ENCODE results near the gene CUL3. TPM values are rescaled to one million over a fixed set of nuclear protein-coding genes. Genes with fewer than 3 reads are reported as not detected.

The CUL3 gene
- total RNA-seq, 2 experiments from 2014 or later = 115 TPM

DNA sequence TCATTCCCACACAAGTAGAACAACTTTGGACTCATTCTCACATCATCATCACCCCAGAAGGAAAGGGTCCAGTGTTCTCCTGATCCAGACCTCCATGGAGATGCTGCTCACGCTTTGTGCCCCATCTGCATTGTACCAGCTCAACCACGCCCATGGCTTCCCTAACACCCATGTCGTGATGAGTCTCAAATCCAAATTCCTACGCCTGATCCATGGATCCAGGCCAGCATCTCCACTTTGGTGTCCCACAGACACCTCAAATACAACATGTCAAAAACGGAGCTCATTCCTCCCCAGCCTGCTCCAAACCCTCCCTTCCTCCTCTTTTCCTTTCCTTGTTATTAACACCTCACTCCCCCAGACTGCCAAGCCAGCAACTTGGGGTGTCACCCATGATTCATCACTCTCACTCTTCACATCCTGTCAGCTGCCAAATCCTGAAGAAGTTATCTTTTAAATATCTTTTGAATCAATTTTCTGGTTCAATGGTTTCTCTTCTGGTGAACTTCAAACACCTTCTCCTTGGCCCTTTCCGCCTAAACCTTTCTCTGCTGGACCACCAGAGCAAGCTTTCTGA is 153.1 kb downstream of the CUL3 start:
- Histone ChIP-seq H3K4me1 (ENCODE audit: insufficient read depth, low read length) (no peaks in the 10 kb centered on the region), H3K36me3 (ENCODE audit: insufficient read depth, low read length) (no peaks in the 10 kb centered on the region), H3K27ac (ENCODE audit: low read depth in 1 of 2, low read length in 2 of 2) (no peak overlapping the region), H3K9me3 (ENCODE audit: control insufficient read depth in 1 of 2, insufficient read depth in 1 of 2, low read length in 2 of 2) (peaks cover 0 to 10% of the 10 kb centered on the region in 2 experiments), H3K27me3 (ENCODE audit: control insufficient read depth in 1 of 2, insufficient read depth in 2 of 2, low read length in 2 of 2) (peaks cover 0 to 3% of the 10 kb centered on the region in 2 experiments), H3K4me3 (ENCODE audit: low read length) (no peak overlapping the region)
- ATAC-seq (ENCODE audit: poor library complexity) (no peak), DNase-seq (no peak)
- ChIA-PET CTCF (no interaction called here), POLR2A (no interaction called here)
- TF ChIP-seq, protein P1, sequence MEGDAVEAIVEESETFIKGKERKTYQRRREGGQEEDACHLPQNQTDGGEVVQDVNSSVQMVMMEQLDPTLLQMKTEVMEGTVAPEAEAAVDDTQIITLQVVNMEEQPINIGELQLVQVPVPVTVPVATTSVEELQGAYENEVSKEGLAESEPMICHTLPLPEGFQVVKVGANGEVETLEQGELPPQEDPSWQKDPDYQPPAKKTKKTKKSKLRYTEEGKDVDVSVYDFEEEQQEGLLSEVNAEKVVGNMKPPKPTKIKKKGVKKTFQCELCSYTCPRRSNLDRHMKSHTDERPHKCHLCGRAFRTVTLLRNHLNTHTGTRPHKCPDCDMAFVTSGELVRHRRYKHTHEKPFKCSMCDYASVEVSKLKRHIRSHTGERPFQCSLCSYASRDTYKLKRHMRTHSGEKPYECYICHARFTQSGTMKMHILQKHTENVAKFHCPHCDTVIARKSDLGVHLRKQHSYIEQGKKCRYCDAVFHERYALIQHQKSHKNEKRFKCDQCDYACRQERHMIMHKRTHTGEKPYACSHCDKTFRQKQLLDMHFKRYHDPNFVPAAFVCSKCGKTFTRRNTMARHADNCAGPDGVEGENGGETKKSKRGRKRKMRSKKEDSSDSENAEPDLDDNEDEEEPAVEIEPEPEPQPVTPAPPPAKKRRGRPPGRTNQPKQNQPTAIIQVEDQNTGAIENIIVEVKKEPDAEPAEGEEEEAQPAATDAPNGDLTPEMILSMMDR (IDR thresholded peaks at IDR 0.05) = no peak
- no peaks in the 10 kb centered on the region for H3K36me3 Mint-ChIP-seq (ENCODE audit: low read depth)
- H3K4me1 Mint-ChIP-seq (ENCODE audit: low read depth) = no peaks in the 10 kb centered on the region
- intact Hi-C loops (cut with DNase I, micrococcal nuclease) = no loop called here
- H3K27me3 Mint-ChIP-seq = peaks cover 18% of the 10 kb centered on the region
- no peak overlapping the region for H3K4me3 Mint-ChIP-seq
- no peaks in the 10 kb centered on the region for H3K9me3 Mint-ChIP-seq
- H3K27ac Mint-ChIP-seq = no peak overlapping the region

DNA sequence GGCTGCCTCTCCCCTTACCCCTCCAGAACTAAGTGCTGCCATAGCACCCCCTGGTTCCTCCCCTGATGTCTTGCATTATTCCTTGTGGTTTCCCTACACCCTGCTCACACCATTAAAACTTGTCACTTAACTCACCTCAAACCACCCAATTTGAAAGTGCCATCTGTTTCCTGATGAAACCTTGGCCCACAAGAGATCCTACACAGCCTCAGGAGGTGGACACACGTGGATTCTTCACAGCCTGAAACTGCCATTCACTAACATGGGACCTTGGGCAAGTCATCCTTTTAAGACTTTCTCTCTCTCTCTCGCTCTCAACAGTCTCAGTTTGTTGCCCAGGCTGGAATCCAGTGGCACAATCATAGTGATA is 155.7 kb downstream of the CUL3 start:
- Mint-ChIP-seq H3K36me3 (ENCODE audit: low read depth) (no peaks in the 10 kb centered on the region), H3K27ac (no peak overlapping the region), H3K9me3 (peaks cover 2% of the 10 kb centered on the region), H3K4me1 (ENCODE audit: low read depth) (no peaks in the 10 kb centered on the region), H3K27me3 (peaks cover 15% of the 10 kb centered on the region), H3K4me3 (no peak overlapping the region)
- Histone ChIP-seq H3K36me3 (ENCODE audit: insufficient read depth, low read length) (no peaks in the 10 kb centered on the region), H3K4me3 (ENCODE audit: low read length) (no peak overlapping the region), H3K27me3 (ENCODE audit: control insufficient read depth in 1 of 2, insufficient read depth in 2 of 2, low read length in 2 of 2) (peaks cover 0 to 3% of the 10 kb centered on the region in 2 experiments), H3K27ac (ENCODE audit: low read depth in 1 of 2, low read length in 2 of 2) (no peak overlapping the region), H3K9me3 (ENCODE audit: control insufficient read depth in 1 of 2, insufficient read depth in 1 of 2, low read length in 2 of 2) (peaks cover 0 to 7% of the 10 kb centered on the region in 2 experiments), H3K4me1 (ENCODE audit: insufficient read depth, low read length) (no peaks in the 10 kb centered on the region)
- ATAC-seq (ENCODE audit: poor library complexity) (no peak), DNase-seq (no peak)
- TF ChIP-seq, protein P1 (IDR thresholded peaks at IDR 0.05) = no peak
- ChIA-PET CTCF (interaction anchor here (0.6 kb wide), 1 partner anchor 97 kb away, joined by 6 read pairs; no protein-coding TSS in a partner anchor), POLR2A (no interaction called here)
- intact Hi-C loops (cut with DNase I, micrococcal nuclease) = no loop called here

GRCh38 chr2:224428787-224429440 is 156.2 kb downstream of the CUL3 start:
- H3K9me3 Mint-ChIP-seq = peaks cover 4% of the 10 kb centered on the region
- ATAC-seq (ENCODE audit: poor library complexity) (no peak), DNase-seq (no peak)
- H3K27ac Mint-ChIP-seq = no peak overlapping the region
- no peaks in the 10 kb centered on the region for H3K4me1 ChIP-seq (ENCODE audit: insufficient read depth, low read length)
- peaks cover 0 to 3% of the 10 kb centered on the region in 2 experiments for H3K27me3 ChIP-seq (ENCODE audit: control insufficient read depth in 1 of 2, insufficient read depth in 2 of 2, low read length in 2 of 2)
- no peaks in the 10 kb centered on the region for H3K36me3 Mint-ChIP-seq (ENCODE audit: low read depth)
- H3K36me3 ChIP-seq (ENCODE audit: insufficient read depth, low read length) = no peaks in the 10 kb centered on the region
- ChIA-PET CTCF (interaction anchor here (0.6 kb wide), 1 partner anchor 97 kb away, joined by 6 read pairs; no protein-coding TSS in a partner anchor), POLR2A (no interaction called here)
- H3K27ac ChIP-seq (ENCODE audit: low read depth in 1 of 2, low read length in 2 of 2) = no peak overlapping the region
- TF ChIP-seq, protein P1 (IDR thresholded peaks at IDR 0.05) = no peak
- peaks cover 0 to 7% of the 10 kb centered on the region in 2 experiments for H3K9me3 ChIP-seq (ENCODE audit: control insufficient read depth in 1 of 2, insufficient read depth in 1 of 2, low read length in 2 of 2)
- no peak overlapping the region for H3K4me3 Mint-ChIP-seq
- no peak overlapping the region for H3K4me3 ChIP-seq (ENCODE audit: low read length)
- H3K27me3 Mint-ChIP-seq = peaks cover 15% of the 10 kb centered on the region
- intact Hi-C loops (cut with DNase I, micrococcal nuclease) = no loop called here
- no peaks in the 10 kb centered on the region for H3K4me1 Mint-ChIP-seq (ENCODE audit: low read depth)

Measured in CD4-positive, alpha-beta T cell (primary cell).